Breast epithelium (tissue), 4 donors: ENCODE data around the gene DNAL4. TPM values are rescaled to one million over a fixed set of nuclear protein-coding genes. Genes with fewer than 3 reads are reported as not detected.

Experiments
- DNase-seq, 2 donors: peaks; one replicate each; pipeline ENCODE4 v3.0.0-alpha.2; 2019; ENCODE audit warnings: low spot score in 2 of 2
- H3K27ac ChIP-seq, 2 donors: fragments of 200-600 bp; sonication (generic) in 1 of 2; one replicate each; pipeline ENCODE4 v1.5.1; 2016 to 2019; ENCODE audit warnings: mild to moderate bottlenecking in 1 of 2
- H3K27me3 ChIP-seq, 2 donors: fragments of 200-600 bp; sonication (generic) in 1 of 2; one replicate each; pipeline versions ENCODE4 v1.5.1 to v1.6.0; 2017 to 2019; ENCODE audit warnings: control low read depth in 1 of 2, mild to moderate bottlenecking in 1 of 2
- H3K36me3 ChIP-seq: fragments of 200-600 bp; one replicate; pipeline ENCODE4 v1.5.1; 2019
- H3K4me1 ChIP-seq, 2 donors: fragments of 200-600 bp; sonication (generic); one replicate each; pipeline ENCODE4 v1.5.1; 2016 to 2019; ENCODE audit warnings: control low read depth in 1 of 2
- H3K4me3 ChIP-seq, 3 donors: fragments of 200-600 bp; sonication (generic); 1 replicate in 2 of 3; 2 replicates in 1 of 3; pipeline ENCODE4 v1.5.1; 2016 to 2019; ENCODE audit warnings: mild to moderate bottlenecking in 3 of 3, moderate library complexity in 2 of 3
- H3K9me3 ChIP-seq, 2 donors: fragments of 200-600 bp; sonication (generic) in 1 of 2; one replicate each; pipeline ENCODE4 v1.5.1; 2016 to 2019; ENCODE audit warnings: control low read depth in 1 of 2
- POLR2A ChIP-seq: fragments of 450-650 bp; IDR thresholded peaks from one replicate; pipeline ENCODE4 v1.6.1; 2016; ENCODE audit warnings: antibody characterized with exemption, mild to moderate bottlenecking, moderate library complexity
- POLR2AphosphoS5 ChIP-seq, 3 donors: sonication (generic); formaldehyde crosslinking; IDR thresholded peaks; one replicate each; pipeline ENCODE4 v1.6.1; 2017; ENCODE audit warnings: antibody characterized with exemption in 3 of 3
- intact Hi-C: fragments of 100-400 bp; cut with DNase I; formaldehyde crosslinking; loops from one replicate; pipeline ENCODE4 v1.15.1; 2023; ENCODE audit warnings: low total_unique reads
- total RNA-seq, 3 donors: library from RNA; depleted of rRNA; stranded (reverse); fragments of >200 nt; gene quantifications; one replicate each; pipeline ENCODE4 v1.1.0, GENCODE V29; 2016
- TF ChIP-seq, protein P1 (sequence below), 3 donors: fragments of 450-650 bp; IDR thresholded peaks; one replicate each; pipeline ENCODE4 v1.5.1; 2016 to 2017; ENCODE audit warnings: antibody characterized with exemption in 3 of 3, mild to moderate bottlenecking in 3 of 3, moderate library complexity in 3 of 3

The DNAL4 gene
- total RNA-seq, 3 donors from 2014 or later, result 17.8 to 31.2 (median 21.3) TPM

DNA sequence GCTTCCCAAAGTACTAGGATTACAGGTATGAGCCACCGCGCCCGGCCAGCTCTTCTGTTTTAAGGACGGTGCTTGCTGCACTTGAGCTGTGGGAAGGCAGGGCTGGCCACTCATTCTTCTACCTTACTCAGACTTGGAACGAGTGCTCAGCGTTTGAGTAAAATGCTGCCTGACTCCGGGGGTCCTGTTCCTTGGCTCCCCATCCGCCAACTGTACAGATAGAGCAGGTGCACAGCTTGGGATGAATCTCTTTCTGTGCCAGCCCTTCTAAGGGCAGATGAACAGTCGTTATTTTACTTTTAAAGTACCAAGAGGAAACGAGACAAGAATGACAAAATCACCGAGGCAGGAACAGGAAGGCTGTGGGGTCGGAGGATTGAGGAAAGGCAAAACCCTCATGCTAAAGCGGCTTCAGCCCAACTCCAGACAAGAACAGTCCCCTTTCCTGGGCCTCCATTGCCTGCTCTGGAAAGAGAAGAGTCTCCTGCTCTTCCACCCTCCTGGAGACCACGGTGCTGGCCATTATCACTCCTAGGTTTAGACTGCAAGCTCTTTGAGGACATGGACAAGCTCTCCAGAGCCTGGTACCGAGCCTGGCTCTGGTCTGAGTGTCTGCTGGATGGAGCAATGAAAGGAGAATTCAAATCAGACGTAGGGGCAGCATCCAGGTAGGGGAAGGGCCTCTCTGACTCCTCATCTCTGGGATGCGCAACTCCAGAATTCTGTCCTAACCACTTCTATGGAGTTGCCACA, 37.1 kb downstream of the DNAL4 start:
- intact Hi-C loops, result loop anchor here (10.0 kb wide), 1 partner anchor 52 kb away; the partner anchor contains the start of genes GTPBP1 and JOSD1
- H3K27me3 ChIP-seq, result no peaks in the 10 kb centered on the region
- H3K4me1 ChIP-seq, result peaks cover 4 to 12% of the 10 kb centered on the region in 2 donors
- H3K27ac ChIP-seq, result peak overlapping the region; percentile 96 to 100
- H3K4me3 ChIP-seq, result peak overlapping the region; percentile 56 to 99 (median 75)
- no peaks in the 10 kb centered on the region for H3K9me3 ChIP-seq
- TF ChIP-seq, protein P1, sequence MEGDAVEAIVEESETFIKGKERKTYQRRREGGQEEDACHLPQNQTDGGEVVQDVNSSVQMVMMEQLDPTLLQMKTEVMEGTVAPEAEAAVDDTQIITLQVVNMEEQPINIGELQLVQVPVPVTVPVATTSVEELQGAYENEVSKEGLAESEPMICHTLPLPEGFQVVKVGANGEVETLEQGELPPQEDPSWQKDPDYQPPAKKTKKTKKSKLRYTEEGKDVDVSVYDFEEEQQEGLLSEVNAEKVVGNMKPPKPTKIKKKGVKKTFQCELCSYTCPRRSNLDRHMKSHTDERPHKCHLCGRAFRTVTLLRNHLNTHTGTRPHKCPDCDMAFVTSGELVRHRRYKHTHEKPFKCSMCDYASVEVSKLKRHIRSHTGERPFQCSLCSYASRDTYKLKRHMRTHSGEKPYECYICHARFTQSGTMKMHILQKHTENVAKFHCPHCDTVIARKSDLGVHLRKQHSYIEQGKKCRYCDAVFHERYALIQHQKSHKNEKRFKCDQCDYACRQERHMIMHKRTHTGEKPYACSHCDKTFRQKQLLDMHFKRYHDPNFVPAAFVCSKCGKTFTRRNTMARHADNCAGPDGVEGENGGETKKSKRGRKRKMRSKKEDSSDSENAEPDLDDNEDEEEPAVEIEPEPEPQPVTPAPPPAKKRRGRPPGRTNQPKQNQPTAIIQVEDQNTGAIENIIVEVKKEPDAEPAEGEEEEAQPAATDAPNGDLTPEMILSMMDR (IDR thresholded peaks at IDR 0.05), result no peak
- TF ChIP-seq POLR2AphosphoS5 (IDR thresholded peaks at IDR 0.05), result no peak
- no peak for TF ChIP-seq POLR2A
- H3K36me3 ChIP-seq, result no peaks in the 10 kb centered on the region
- no peak for DNase-seq

DNA sequence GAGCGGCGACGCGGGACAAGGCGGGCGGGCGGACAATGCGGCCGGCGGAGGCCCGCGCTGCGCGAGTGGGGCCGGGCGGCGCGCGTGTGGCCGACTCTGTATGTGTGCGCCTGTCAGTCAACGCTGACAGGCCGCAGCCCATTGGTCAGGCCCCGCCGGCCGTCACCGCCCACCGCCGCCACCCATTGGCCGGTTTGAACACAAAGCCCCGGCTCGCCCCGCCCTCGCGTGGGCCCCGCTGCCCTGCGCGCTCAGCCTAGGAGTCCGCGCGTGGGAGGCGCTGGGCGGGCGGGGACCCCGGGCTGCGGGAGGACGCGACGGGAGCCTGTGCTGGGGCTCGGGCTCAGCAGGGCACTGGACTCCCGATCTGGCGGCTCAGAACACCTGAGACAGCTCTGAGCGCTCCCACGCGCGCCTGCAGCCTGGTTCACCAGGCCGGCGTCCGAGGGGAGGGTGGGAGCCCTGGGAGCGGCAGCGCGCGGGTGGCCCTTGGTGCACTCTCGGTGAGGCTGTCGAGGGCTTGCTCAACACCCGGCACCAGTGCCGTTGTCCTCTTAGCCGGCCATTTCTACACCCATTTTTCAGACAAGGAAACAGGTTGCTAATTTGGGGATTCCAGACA, 37.9 kb downstream of the DNAL4 start, which contains the start of gene SUN2:
Gene SUN2, minus strand, starts transcription at position 88 of the 622 bp plus-strand sequence. CDS start 3,370 bp downstream, outside the sequence.
- Histone ChIP-seq H3K4me3 (peak within 1 kb of the TSS; percentile 56 to 99 (median 75)), H3K36me3 (no peaks in the 10 kb centered on the region), H3K27ac (peak within 1 kb of the TSS; percentile 96 to 100), H3K4me1 (peaks cover 4 to 20% of the 10 kb centered on the region in 2 donors), H3K9me3 (no peaks in the 10 kb centered on the region), H3K27me3 (no peaks in the 10 kb centered on the region)
- intact Hi-C loops, result loop anchor here (10.0 kb wide), 1 partner anchor 51 kb away; the partner anchor contains the start of genes GTPBP1 and JOSD1
- DNase-seq, result peak; percentile 93 to 95
- TF ChIP-seq POLR2A (peak; percentile 17), POLR2AphosphoS5 (IDR thresholded peaks at IDR 0.05) (peak in 2 of 3 donors; percentile 18 to 50)
- TF ChIP-seq, protein P1 (IDR thresholded peaks at IDR 0.05), result no peak

DNA sequence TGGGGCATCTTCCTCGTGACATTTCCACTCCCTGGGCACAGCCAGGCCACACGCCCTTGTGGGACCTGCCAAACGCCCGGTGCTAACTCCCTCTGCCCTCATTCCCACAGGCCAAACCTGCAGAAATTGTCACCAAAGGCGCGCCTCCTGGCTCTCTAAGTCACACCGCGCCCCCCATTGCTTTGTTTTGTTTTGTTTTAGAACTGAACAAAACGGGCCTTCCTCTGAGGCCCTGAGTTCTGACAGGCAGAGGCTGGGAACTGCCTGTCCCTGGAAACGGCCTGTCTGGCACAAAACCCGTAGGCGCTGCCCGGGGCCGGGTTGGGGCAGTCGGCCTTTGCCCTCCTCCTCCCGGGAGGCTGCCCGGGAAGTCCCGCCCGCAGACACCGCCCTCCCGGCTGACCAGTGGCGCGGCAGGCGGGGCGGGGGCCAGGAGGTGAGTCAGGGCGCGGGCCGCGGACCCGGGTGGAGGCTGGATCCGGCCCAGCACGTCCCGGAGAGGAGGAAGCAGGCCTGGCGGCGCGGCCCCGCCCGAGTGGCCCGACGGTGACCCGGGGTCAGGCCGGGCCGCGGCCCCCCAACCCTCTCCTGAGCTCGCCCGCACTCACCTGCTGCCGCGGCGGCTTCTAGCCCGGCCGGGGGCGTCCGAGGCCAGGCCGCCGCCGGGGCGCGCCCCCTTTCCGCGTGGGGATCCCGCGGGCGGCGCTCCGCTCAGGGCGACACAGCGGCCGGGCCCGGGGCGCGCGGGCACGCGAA, 38.6 kb downstream of the DNAL4 start:
- TF ChIP-seq POLR2AphosphoS5 (IDR thresholded peaks at IDR 0.05) (peak; percentile 82 to 93 (median 93)), POLR2A (peak; percentile 78)
- TF ChIP-seq, protein P1 (IDR thresholded peaks at IDR 0.05), result no peak
- Histone ChIP-seq H3K27ac (peak overlapping the region; percentile 96 to 100), H3K9me3 (no peaks in the 10 kb centered on the region), H3K36me3 (no peaks in the 10 kb centered on the region), H3K4me3 (peak overlapping the region; percentile 56 to 99 (median 75)), H3K4me1 (peaks cover 4 to 25% of the 10 kb centered on the region in 2 donors), H3K27me3 (no peaks in the 10 kb centered on the region)
- intact Hi-C loops, result loop anchor here (10.0 kb wide), 1 partner anchor 51 kb away; the partner anchor contains the start of genes GTPBP1 and JOSD1
- DNase-seq, result peak; percentile 88 to 90

DNA sequence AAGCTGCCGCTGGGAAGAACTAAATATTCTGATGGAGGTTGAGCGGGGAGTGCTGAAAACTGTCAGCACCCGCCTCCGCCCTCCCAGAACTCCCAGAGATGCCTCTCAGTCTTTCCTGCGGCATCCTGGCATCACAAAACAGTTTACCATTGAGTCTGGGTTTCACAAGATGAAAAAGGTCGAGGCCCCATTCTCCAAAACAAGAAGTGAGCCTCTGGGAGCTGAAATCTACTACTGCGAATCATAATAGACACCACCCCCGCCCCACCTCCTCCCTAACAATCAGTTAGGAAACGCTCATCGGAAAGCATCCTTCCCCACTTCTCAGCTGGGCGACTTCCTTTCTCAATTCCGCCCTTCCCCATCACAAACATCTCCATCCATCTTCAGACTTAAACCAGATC, 39.2 kb downstream of the DNAL4 start:
- H3K36me3 ChIP-seq, result peaks cover 6% of the 10 kb centered on the region
- H3K4me1 ChIP-seq, result peaks cover 4 to 28% of the 10 kb centered on the region in 2 donors
- peak overlapping the region; percentile 96 to 100 for H3K27ac ChIP-seq
- no peaks in the 10 kb centered on the region for H3K9me3 ChIP-seq
- TF ChIP-seq, protein P1 (IDR thresholded peaks at IDR 0.05), result no peak
- TF ChIP-seq POLR2AphosphoS5 (IDR thresholded peaks at IDR 0.05), result no peak
- TF ChIP-seq POLR2A, result no peak
- H3K4me3 ChIP-seq, result peak overlapping the region; percentile 56 to 99 (median 75)
- intact Hi-C loops, result loop anchor here (10.0 kb wide), 1 partner anchor 50 kb away; the partner anchor contains the start of genes GTPBP1 and JOSD1
- DNase-seq, result no peak
- no peaks in the 10 kb centered on the region for H3K27me3 ChIP-seq
